IMR-90 (cell line): Measurements from ENCODE around the gene TGM5.

Source experiments
- BHLHE40 ChIP-seq: fragments of 150-350 bp; IDR thresholded peaks from 2 replicates; pipeline ENCODE4 v1.6.1; 2016; ENCODE audit warnings: mild to moderate bottlenecking, low read depth, low read length
- CTCF ChIP-seq: conservative IDR thresholded peaks from 2 replicates; pipeline ENCODE4 v1.5.1; 2012; ENCODE audit warnings: mild to moderate bottlenecking, low read depth, low read length, improper control_type of control experiment
- ELK1 ChIP-seq: fragments of 150-350 bp; IDR thresholded peaks from 2 replicates; pipeline ENCODE4 v1.6.1; 2016; ENCODE audit warnings: low read depth, mild to moderate bottlenecking, low read length, moderate library complexity, borderline replicate concordance
- MAFK ChIP-seq: IDR thresholded peaks from 2 replicates; pipeline ENCODE4 v1.6.1; 2012; ENCODE audit warnings: low read depth, low read length, improper control_type of control experiment
- MAZ ChIP-seq: IDR thresholded peaks from 2 replicates; pipeline ENCODE4 v1.6.1; 2012; ENCODE audit warnings: low read depth, mild to moderate bottlenecking, low read length, improper control_type of control experiment, moderate library complexity, borderline replicate concordance
- RAD21 ChIP-seq: IDR thresholded peaks from 2 replicates; pipeline ENCODE4 v1.6.1; 2012; ENCODE audit warnings: low read length, improper control_type of control experiment
- RFX5 ChIP-seq: IDR thresholded peaks from 2 replicates; pipeline ENCODE4 v1.8.0; 2012; ENCODE audit warnings: low read depth, mild to moderate bottlenecking, low read length, moderate library complexity
- USF2 ChIP-seq: fragments of 150-350 bp; IDR thresholded peaks from 2 replicates; pipeline ENCODE4 v1.6.1; 2017; ENCODE audit warnings: mild to moderate bottlenecking, antibody characterized with exemption, low read length, low read depth

GRCh38 chr15:43212951-43213350, 53.8 kb downstream of the TGM5 start:
- TF ChIP-seq CTCF = no peak
- no peak for TF ChIP-seq USF2
- no peak for TF ChIP-seq RAD21
- TF ChIP-seq MAFK = no peak
- no peak for TF ChIP-seq ELK1
- no peak for TF ChIP-seq RFX5
- no peak for TF ChIP-seq MAZ
- no peak for TF ChIP-seq BHLHE40
